Heart right ventricle (tissue), 16 donors: Measurements from ENCODE around the gene TMEM259. TPM values are rescaled to one million over a fixed set of nuclear protein-coding genes. Genes with fewer than 3 reads are reported as not detected.

Experiments used
- ATAC-seq, 8 donors: fragments of 200-7000 bp; cut with Tn5 transposase; one replicate each; pipeline ENCODE4 v1.9.1; 2020; ENCODE audit warnings: mild to moderate bottlenecking in 8 of 8, moderate library complexity in 8 of 8, moderate number of reproducible peaks in 1 of 8
- DNase-seq, 2 donors: peaks; one replicate each; pipeline ENCODE4 v3.0.0-alpha.2; 2020
- H3K27ac ChIP-seq, 10 donors: fragments of 200-600 bp; sonication (generic) in 2 of 10; one replicate each; pipeline versions ENCODE4 v1.5.0 to v1.8.0; 2020 to 2022; ENCODE audit warnings: mild to moderate bottlenecking in 3 of 10
- H3K27me3 ChIP-seq, 7 donors: fragments of 200-600 bp; one replicate each; pipeline ENCODE4 v1.8.0; 2021 to 2022; ENCODE audit warnings: mild to moderate bottlenecking in 2 of 7
- H3K36me3 ChIP-seq, 9 donors: fragments of 200-600 bp; sonication (generic) in 1 of 9; one replicate each; pipeline versions ENCODE4 v1.5.0 to v1.8.0; 2020 to 2022; ENCODE audit warnings: mild to moderate bottlenecking in 2 of 9
- H3K4me1 ChIP-seq, 9 donors: fragments of 200-600 bp; sonication (generic) in 1 of 9; one replicate each; pipeline versions ENCODE4 v1.5.0 to v1.8.0; 2020 to 2022; ENCODE audit warnings: mild to moderate bottlenecking in 4 of 9
- H3K4me3 ChIP-seq, 10 donors: fragments of 200-600 bp; sonication (generic) in 2 of 10; one replicate each; pipeline versions ENCODE4 v1.5.0 to v1.8.0; 2020 to 2022; ENCODE audit warnings: mild to moderate bottlenecking in 7 of 10, moderate library complexity in 2 of 10
- H3K9me3 ChIP-seq, 11 donors: fragments of 200-600 bp in 10 of 11; sonication (generic) in 2 of 11; one replicate each; pipeline versions ENCODE4 v1.5.0 to v1.8.0; 2013 to 2022; ENCODE audit warnings: mild to moderate bottlenecking in 2 of 11, control low read depth in 1 of 11, moderate library complexity in 1 of 11
- CTCF ChIP-seq, 9 donors: fragments of 200-600 bp; sonication (generic) in 2 of 9; IDR thresholded peaks; one replicate each; pipeline versions ENCODE4 v1.5.0 to v1.8.0; 2021 to 2022; ENCODE audit warnings: antibody characterized with exemption in 9 of 9, mild to moderate bottlenecking in 5 of 9, moderate library complexity in 1 of 9
- WGBS, 2 donors: extraction: QIAGEN DNeasy Blood & Tissue Kit; methylation state at CpG; one replicate each; pipeline ENCODE4 v1.1.7; 2013; ENCODE audit warnings: inconsistent platforms in 1 of 2; 5-methylcytosine and 5-hydroxymethylcytosine counted together
- intact Hi-C, 10 donors: fragments of 100-400 bp; cut with DNase I; formaldehyde crosslinking; loops; one replicate each; pipeline versions ENCODE4 v1.11.1 to v1.14.2; 2022
- polyA plus RNA-seq, 2 donors: library from polyadenylated mRNA; stranded (reverse); fragments of 200-250 nt; gene quantifications; one replicate each; pipeline ENCODE4 v1.2.3, GENCODE V29; 2013
- total RNA-seq, 10 donors: library from RNA; stranded (reverse); fragmentation: NEBNext Ultra II Directional in 3 of 10; extraction: Animal tissue kit (Norgen Biotek cat#: 25700) in 3 of 10; gene quantifications; one replicate each; pipeline versions ENCODE4 v1.2.1 to v1.2.4, GENCODE V29; 2021 to 2023
- donor health status: Arrhythmogenic right ventricular cardiomyopathy.
- donor health status: ischemic (EF 13 %, LVEDD 7.1; RV severe dilation, severe dysfunction).
- donor health status: healthy with polysubstance abuse.
- donor health status: DM: no; HTN: yes; CAD: no.
- donor health status: DM: no; HTN: no; CAD: no.
- donor health status: ischemic (EF 25% LVEDD 6.9; RV normal size, moderate dysfunction).
- donor health status: ischemic (EF 25% LVEDD 5.7; RV mildly dilated, moderate dysfunction).
- donor health status: healthy.
- donor health status: DM: yes; HTN: yes; CAD: no.
- donor health status: Ischemic cardiomyopathy.
- donor health status: ischemic (EF 35%, LVEDD 5.7; RV mildly dilated, moderate dysfunction).
- donor health status: nonischemic (EF 11% LVEDD 7.7; RV severe dilation, severe dysfunction).
- donor health status: DM: yes; HTN: yes; CAD: no.
- donor health status: PGD.
- donor health status: ischemic (EF 29% LVEDD 5.4; RV normal size, mild dysfunction).
- donor health status: nonischemic (EF 23%, LVEDD 6.1; RV moderate dilation, normal function).

TMEM259 gene
- total and polyA plus RNA-seq, 12 donors, result 94.3 to 289 (median 114) TPM

DNA sequence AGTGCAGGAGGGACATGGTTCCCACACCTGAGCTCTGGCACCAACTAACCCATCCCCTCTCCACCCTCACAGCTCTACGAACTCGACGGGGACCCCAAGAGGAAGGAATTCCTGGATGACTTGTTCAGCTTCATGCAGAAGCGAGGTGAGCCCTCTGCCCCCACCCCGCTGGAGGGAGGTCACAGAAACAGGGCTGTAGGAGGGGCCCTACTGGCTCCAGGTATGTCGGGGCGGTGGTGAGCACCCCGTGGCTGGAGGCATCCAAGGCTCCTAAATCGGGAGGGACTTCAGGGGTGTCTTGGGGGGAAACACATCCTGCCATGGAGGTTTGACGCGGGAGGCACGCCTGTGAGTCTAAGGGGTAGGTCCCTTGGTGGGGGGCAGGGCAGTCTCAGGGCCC lies 60.9 kb downstream of the TMEM259 start:
- WGBS, 2 donors, result 67 to 68% methylated on average over 12 of the region's 12 CpGs
- intact Hi-C loops, result no loop called here

More for the DNA sequence above, 60.9 kb downstream of the TMEM259 start:
- TF ChIP-seq CTCF (IDR thresholded peaks at IDR 0.05), result no peak
- H3K4me1 ChIP-seq, result no peaks in the 10 kb centered on the region
- ATAC-seq (no peak), DNase-seq (no peak)
- H3K36me3 ChIP-seq, result peaks cover 0 to 37% (median 6%) of the 10 kb centered on the region in 9 donors
- H3K4me3 ChIP-seq, result no peak overlapping the region
- no peaks in the 10 kb centered on the region for H3K9me3 ChIP-seq
- no peak overlapping the region for H3K27ac ChIP-seq
- H3K27me3 ChIP-seq, result no peaks in the 10 kb centered on the region

Other genes with a start within 250 kb of the TMEM259 start
- gene PTBP1, start 223.7 kb downstream of the TMEM259 start, total RNA-seq, result 100 to 1,000 TPM in 1 of 10 donors, 10 to 100 TPM in 9; 46.2 to 106 (median 56.8) TPM
- 10 to 100 TPM; 48.2 to 74.3 TPM for gene PTBP1, start 223.7 kb downstream of the TMEM259 start, polyA plus RNA-seq
- gene PLPPR3, start 199.2 kb downstream of the TMEM259 start, total RNA-seq, result not detected
- gene PLPPR3, start 199.2 kb downstream of the TMEM259 start, polyA plus RNA-seq, result not detected
- gene AZU1, start 193.3 kb downstream of the TMEM259 start, total RNA-seq, result 1 to 10 TPM in 1 of 10 donors, not detected in 9; 1.7 TPM
- under 1 TPM in 1 of 2 donors, not detected in 1; 0.06 TPM for gene AZU1, start 193.3 kb downstream of the TMEM259 start, polyA plus RNA-seq
- not detected for gene PRTN3, start 180.1 kb downstream of the TMEM259 start, total RNA-seq
- gene PRTN3, start 180.1 kb downstream of the TMEM259 start, polyA plus RNA-seq, result under 1 TPM in 1 of 2 donors, not detected in 1; 0.12 TPM
- 1 to 10 TPM in 3 of 10 donors, under 1 TPM in 4, not detected in 3; 0.26 to 2.8 (median 0.76) TPM for gene ELANE, start 168.8 kb downstream of the TMEM259 start, total RNA-seq
- gene ELANE, start 168.8 kb downstream of the TMEM259 start, polyA plus RNA-seq, result 1 to 10 TPM; 3.0 to 5.4 TPM
- 100 to 1,000 TPM in 4 of 10 donors, 10 to 100 TPM in 6; 21.1 to 326 (median 72.5) TPM for gene CFD, start 161.5 kb downstream of the TMEM259 start, total RNA-seq
- 100 to 1,000 TPM; 567 to 583 TPM for gene CFD, start 161.5 kb downstream of the TMEM259 start, polyA plus RNA-seq
- gene MED16, start 127.9 kb downstream of the TMEM259 start, total RNA-seq, result 10 to 100 TPM; 17.6 to 37.4 (median 26.2) TPM
- 10 to 100 TPM; 31.0 to 42.9 TPM for gene MED16, start 127.9 kb downstream of the TMEM259 start, polyA plus RNA-seq
- not detected for gene RNU6-9, start 127.6 kb downstream of the TMEM259 start, total RNA-seq
- not detected for gene RNU6-9, start 127.6 kb downstream of the TMEM259 start, polyA plus RNA-seq
- gene R3HDM4, start 107.9 kb downstream of the TMEM259 start, total RNA-seq, result 10 to 100 TPM; 16.3 to 30.6 (median 19.9) TPM
- gene R3HDM4, start 107.9 kb downstream of the TMEM259 start, polyA plus RNA-seq, result 10 to 100 TPM; 34.5 to 49.8 TPM
- not detected for gene KISS1R, start 103.8 kb downstream of the TMEM259 start, total RNA-seq
- not detected for gene KISS1R, start 103.8 kb downstream of the TMEM259 start, polyA plus RNA-seq
- gene ARID3A, start 95.1 kb downstream of the TMEM259 start, total RNA-seq, result 10 to 100 TPM in 1 of 10 donors, 1 to 10 TPM in 9; 3.0 to 11.7 (median 5.3) TPM
- gene ARID3A, start 95.1 kb downstream of the TMEM259 start, polyA plus RNA-seq, result 1 to 10 TPM; 3.7 to 4.2 TPM
- gene WDR18, start 36.8 kb downstream of the TMEM259 start, total RNA-seq, result 10 to 100 TPM; 17.3 to 25.0 (median 20.3) TPM
- 10 to 100 TPM; 44.0 to 66.4 TPM for gene WDR18, start 36.8 kb downstream of the TMEM259 start, polyA plus RNA-seq
- gene GRIN3B, start 20.7 kb downstream of the TMEM259 start, total RNA-seq, result under 1 TPM in 3 of 10 donors, not detected in 7; 0.08 to 0.10 (median 0.09) TPM
- gene GRIN3B, start 20.7 kb downstream of the TMEM259 start, polyA plus RNA-seq, result under 1 TPM in 1 of 2 donors, not detected in 1; 0.01 TPM
- not detected for gene RNU6-2, start 399 bp upstream of the TMEM259 start, total RNA-seq
- not detected for gene RNU6-2, start 399 bp upstream of the TMEM259 start, polyA plus RNA-seq
- 100 to 1,000 TPM in 2 of 10 donors, 10 to 100 TPM in 8; 33.0 to 117 (median 63.5) TPM for gene CNN2, start 5.5 kb upstream of the TMEM259 start, total RNA-seq
- 10 to 100 TPM; 49.0 to 61.2 TPM for gene CNN2, start 5.5 kb upstream of the TMEM259 start, polyA plus RNA-seq
- gene ABCA7, start 19.0 kb upstream of the TMEM259 start, total RNA-seq, result 10 to 100 TPM in 1 of 10 donors, 1 to 10 TPM in 9; 4.3 to 18.1 (median 5.6) TPM
- 10 to 100 TPM in 1 of 2 donors, 1 to 10 TPM in 1; 2.7 to 23.4 TPM for gene ABCA7, start 19.0 kb upstream of the TMEM259 start, polyA plus RNA-seq
- gene ARHGAP45, start 46.0 kb upstream of the TMEM259 start, total RNA-seq, result 10 to 100 TPM in 1 of 10 donors, 1 to 10 TPM in 9; 1.9 to 27.4 (median 4.1) TPM
- gene ARHGAP45, start 46.0 kb upstream of the TMEM259 start, polyA plus RNA-seq, result 1 to 10 TPM; 4.4 to 8.6 TPM
- 100 to 1,000 TPM; 111 to 215 (median 134) TPM for gene POLR2E, start 74.3 kb upstream of the TMEM259 start, total RNA-seq
- 100 to 1,000 TPM; 116 to 212 TPM for gene POLR2E, start 74.3 kb upstream of the TMEM259 start, polyA plus RNA-seq
- gene GPX4, start 82.9 kb upstream of the TMEM259 start, total RNA-seq, result 100 to 1,000 TPM; 244 to 405 (median 299) TPM
- gene GPX4, start 82.9 kb upstream of the TMEM259 start, polyA plus RNA-seq, result 100 to 1,000 TPM; 461 to 487 TPM
- 10 to 100 TPM; 12.6 to 61.3 (median 16.1) TPM for gene SBNO2, start 153.1 kb upstream of the TMEM259 start, total RNA-seq
- gene SBNO2, start 153.1 kb upstream of the TMEM259 start, polyA plus RNA-seq, result 10 to 100 TPM; 12.6 to 18.7 TPM
- 10 to 100 TPM; 43.7 to 71.6 (median 46.6) TPM for gene STK11, start 184.7 kb upstream of the TMEM259 start, total RNA-seq
- 10 to 100 TPM; 41.1 to 70.4 TPM for gene STK11, start 184.7 kb upstream of the TMEM259 start, polyA plus RNA-seq
- gene CBARP, start 216.9 kb upstream of the TMEM259 start, total RNA-seq, result 1 to 10 TPM in 9 of 10 donors, under 1 TPM in 1; 0.96 to 2.2 (median 1.4) TPM
- gene CBARP, start 216.9 kb upstream of the TMEM259 start, polyA plus RNA-seq, result 1 to 10 TPM in 1 of 2 donors, under 1 TPM in 1; 0.73 to 1.3 TPM
- gene ATP5F1D, start 220.6 kb upstream of the TMEM259 start, total RNA-seq, result 100 to 1,000 TPM; 491 to 770 (median 553) TPM
- 1,000 to 10,000 TPM in 1 of 2 donors, 100 to 1,000 TPM in 1; 821 to 2,879 TPM for gene ATP5F1D, start 220.6 kb upstream of the TMEM259 start, polyA plus RNA-seq
- gene MIDN, start 227.5 kb upstream of the TMEM259 start, total RNA-seq, result 100 to 1,000 TPM in 2 of 10 donors, 10 to 100 TPM in 8; 45.9 to 236 (median 68.5) TPM
- 10 to 100 TPM; 22.7 to 48.6 TPM for gene MIDN, start 227.5 kb upstream of the TMEM259 start, polyA plus RNA-seq
- gene CIRBP, start 248.2 kb upstream of the TMEM259 start, total RNA-seq, result 100 to 1,000 TPM; 227 to 356 (median 280) TPM
- gene CIRBP, start 248.2 kb upstream of the TMEM259 start, polyA plus RNA-seq, result 100 to 1,000 TPM; 180 to 344 TPM